GM23338 (cell line): Measurements from ENCODE around the gene ORAI1. TPM values are rescaled to one million over a fixed set of nuclear protein-coding genes. Genes with fewer than 3 reads are reported as not detected.
"Not testable (repeated sequence)": the region's sequence is repeated elsewhere in the genome, so short reads cannot be mapped to it uniquely, and the experiment has no call there.

Experiments used
- ATAC-seq: fragments of 200-7000 bp; cut with Tn5 transposase; 3 replicates; pipeline ENCODE4 v1.9.1; 2020
- DNase-seq: peaks from one replicate; pipeline ENCODE4 v3.0.0-alpha.2; 2015; ENCODE audit warnings: low spot score
- H2AFZ ChIP-seq: fragments of 200-600 bp; sonication (generic); 2 replicates; pipeline ENCODE4 v1.8.0; 2016; ENCODE audit warnings: antibody characterized with exemption, mild to moderate bottlenecking, moderate library complexity
- H3F3A ChIP-seq: fragments of 200-600 bp; sonication (generic); replicated peaks from 2 replicates; pipeline ENCODE4 v1.8.0; 2017; ENCODE audit warnings: antibody characterized with exemption, mixed run types, low read depth
- H3K27ac ChIP-seq: fragments of 200-600 bp; sonication (generic); 2 replicates; pipeline ENCODE4 v1.6.1; 2016; ENCODE audit warnings: low read depth
- H3K27me3 ChIP-seq: fragments of 200-600 bp; sonication (generic); 2 replicates; pipeline ENCODE4 v1.8.0; 2016; ENCODE audit warnings: mild to moderate bottlenecking, mixed run types, moderate library complexity; ENCODE audit not compliant: insufficient read depth
- H3K36me3 ChIP-seq: fragments of 200-600 bp; sonication (generic); 2 replicates; pipeline ENCODE4 v1.8.0; 2016; ENCODE audit warnings: mild to moderate bottlenecking; ENCODE audit not compliant: insufficient read depth
- H3K4me1 ChIP-seq: fragments of 200-600 bp; sonication (generic); 2 replicates; pipeline ENCODE4 v1.8.0; 2016; ENCODE audit warnings: mild to moderate bottlenecking, moderate library complexity; ENCODE audit not compliant: insufficient read depth
- H3K4me2 ChIP-seq: fragments of 200-600 bp; sonication (generic); 2 replicates; pipeline ENCODE4 v1.7.1; 2017; ENCODE audit warnings: mixed run types
- H3K4me3 ChIP-seq: fragments of 200-600 bp; sonication (generic); 2 replicates; pipeline ENCODE4 v1.6.1; 2016; ENCODE audit warnings: mixed run types
- H3K79me2 ChIP-seq: fragments of 200-600 bp; sonication (generic); replicated peaks from 2 replicates; pipeline ENCODE4 v1.8.0; 2017; ENCODE audit warnings: mild to moderate bottlenecking; ENCODE audit not compliant: insufficient read depth
- H3K9me2 ChIP-seq: fragments of 200-600 bp; sonication (generic); 2 replicates; pipeline ENCODE4 v1.8.0; 2017; ENCODE audit not compliant: insufficient read depth
- H4K20me1 ChIP-seq: fragments of 200-600 bp; sonication (generic); replicated peaks from 2 replicates; pipeline ENCODE4 v1.8.0; 2017; ENCODE audit warnings: mild to moderate bottlenecking; ENCODE audit not compliant: insufficient read depth
- H3K27ac Mint-ChIP-seq: 2 replicates; pipeline ENCODE4 v1.8.0; 2020; ENCODE audit warnings: inconsistent platforms, mild to moderate bottlenecking, moderate library complexity, mixed read lengths
- H3K27me3 Mint-ChIP-seq: 3 replicates; pipeline ENCODE4 v1.8.0; 2022; ENCODE audit warnings: low read depth, mild to moderate bottlenecking, moderate library complexity, mixed read lengths, inconsistent platforms; ENCODE audit not compliant: insufficient read depth, poor library complexity
- H3K36me3 Mint-ChIP-seq: 3 replicates; pipeline ENCODE4 v1.8.0; 2021; ENCODE audit warnings: low read depth, mild to moderate bottlenecking, inconsistent platforms, moderate library complexity, mixed read lengths
- H3K4me1 Mint-ChIP-seq: 3 replicates; pipeline ENCODE4 v1.8.0; 2020; ENCODE audit warnings: mild to moderate bottlenecking, inconsistent platforms, mixed read lengths
- H3K4me3 Mint-ChIP-seq: 3 replicates; pipeline ENCODE4 v1.8.0; 2021; ENCODE audit warnings: moderate library complexity, mild to moderate bottlenecking, inconsistent platforms, mixed read lengths
- H3K9me3 Mint-ChIP-seq: 3 replicates; pipeline ENCODE4 v1.8.0; 2020; ENCODE audit warnings: moderate library complexity, mild to moderate bottlenecking, inconsistent platforms, mixed read lengths
- CTCF ChIP-seq, 2 experiments: fragments of 200-600 bp in 1 of 2; sonication (generic) in 1 of 2; conservative IDR thresholded peaks; 2 replicates each; pipeline versions ENCODE4 v1.5.1 to v1.6.1; 2016 to 2017; ENCODE audit warnings: antibody characterized with exemption in 2 of 2, low read depth in 2 of 2, mild to moderate bottlenecking in 2 of 2, moderate library complexity in 1 of 2
- NANOG ChIP-seq: IDR thresholded peaks from 2 replicates; pipeline ENCODE4 v1.6.1; 2016; ENCODE audit warnings: antibody characterized with exemption, borderline replicate concordance
- POLR2AphosphoS5 ChIP-seq: IDR thresholded peaks from 2 replicates; pipeline ENCODE4 v1.6.1; 2016; ENCODE audit warnings: antibody characterized with exemption, low read depth
- ZNF114 ChIP-seq: fragments of 250-450 bp; sonication (Bioruptor Pico); IDR thresholded peaks from 2 replicates; pipeline ENCODE4 v1.5.0; 2020; ENCODE audit warnings: mild to moderate bottlenecking, moderate library complexity
- polyA plus RNA-seq: library from polyadenylated mRNA; unstranded; fragments of >200 nt; fragmentation: Nextera tagmentation; extraction: Ambion mirVana; gene quantifications from 2 replicates; pipeline ENCODE4 v1.2.1, GENCODE V29; 2016
- total RNA-seq: library from RNA; depleted of rRNA; stranded (reverse); fragments of >200 nt; shearing (Covaris generic); gene quantifications from 2 replicates; pipeline ENCODE4 v1.2.3, GENCODE V29; 2014
- TF ChIP-seq, protein P1 (sequence below): fragments of 250-450 bp; sonication (Bioruptor Pico); IDR thresholded peaks from 2 replicates; pipeline ENCODE4 v1.5.0; 2020; ENCODE audit warnings: mild to moderate bottlenecking, moderate library complexity

The ORAI1 gene
- total and polyA plus RNA-seq, 2 experiments from 2014 or later: 23.7 to 32.0 TPM

GRCh38 chr12:121666829-121667228 lies 40.5 kb downstream of the ORAI1 start:
- H3K9me3 Mint-ChIP-seq: not testable (repeated sequence)

GRCh38 chr12:121668750-121669520 lies 42.6 kb downstream of the ORAI1 start:
- no peak overlapping the region for H3K4me3 ChIP-seq
- peaks cover 12% of the 10 kb centered on the region; the same call in 1 of the 2 replicates for H3K4me1 ChIP-seq
- TF ChIP-seq, protein P1, sequence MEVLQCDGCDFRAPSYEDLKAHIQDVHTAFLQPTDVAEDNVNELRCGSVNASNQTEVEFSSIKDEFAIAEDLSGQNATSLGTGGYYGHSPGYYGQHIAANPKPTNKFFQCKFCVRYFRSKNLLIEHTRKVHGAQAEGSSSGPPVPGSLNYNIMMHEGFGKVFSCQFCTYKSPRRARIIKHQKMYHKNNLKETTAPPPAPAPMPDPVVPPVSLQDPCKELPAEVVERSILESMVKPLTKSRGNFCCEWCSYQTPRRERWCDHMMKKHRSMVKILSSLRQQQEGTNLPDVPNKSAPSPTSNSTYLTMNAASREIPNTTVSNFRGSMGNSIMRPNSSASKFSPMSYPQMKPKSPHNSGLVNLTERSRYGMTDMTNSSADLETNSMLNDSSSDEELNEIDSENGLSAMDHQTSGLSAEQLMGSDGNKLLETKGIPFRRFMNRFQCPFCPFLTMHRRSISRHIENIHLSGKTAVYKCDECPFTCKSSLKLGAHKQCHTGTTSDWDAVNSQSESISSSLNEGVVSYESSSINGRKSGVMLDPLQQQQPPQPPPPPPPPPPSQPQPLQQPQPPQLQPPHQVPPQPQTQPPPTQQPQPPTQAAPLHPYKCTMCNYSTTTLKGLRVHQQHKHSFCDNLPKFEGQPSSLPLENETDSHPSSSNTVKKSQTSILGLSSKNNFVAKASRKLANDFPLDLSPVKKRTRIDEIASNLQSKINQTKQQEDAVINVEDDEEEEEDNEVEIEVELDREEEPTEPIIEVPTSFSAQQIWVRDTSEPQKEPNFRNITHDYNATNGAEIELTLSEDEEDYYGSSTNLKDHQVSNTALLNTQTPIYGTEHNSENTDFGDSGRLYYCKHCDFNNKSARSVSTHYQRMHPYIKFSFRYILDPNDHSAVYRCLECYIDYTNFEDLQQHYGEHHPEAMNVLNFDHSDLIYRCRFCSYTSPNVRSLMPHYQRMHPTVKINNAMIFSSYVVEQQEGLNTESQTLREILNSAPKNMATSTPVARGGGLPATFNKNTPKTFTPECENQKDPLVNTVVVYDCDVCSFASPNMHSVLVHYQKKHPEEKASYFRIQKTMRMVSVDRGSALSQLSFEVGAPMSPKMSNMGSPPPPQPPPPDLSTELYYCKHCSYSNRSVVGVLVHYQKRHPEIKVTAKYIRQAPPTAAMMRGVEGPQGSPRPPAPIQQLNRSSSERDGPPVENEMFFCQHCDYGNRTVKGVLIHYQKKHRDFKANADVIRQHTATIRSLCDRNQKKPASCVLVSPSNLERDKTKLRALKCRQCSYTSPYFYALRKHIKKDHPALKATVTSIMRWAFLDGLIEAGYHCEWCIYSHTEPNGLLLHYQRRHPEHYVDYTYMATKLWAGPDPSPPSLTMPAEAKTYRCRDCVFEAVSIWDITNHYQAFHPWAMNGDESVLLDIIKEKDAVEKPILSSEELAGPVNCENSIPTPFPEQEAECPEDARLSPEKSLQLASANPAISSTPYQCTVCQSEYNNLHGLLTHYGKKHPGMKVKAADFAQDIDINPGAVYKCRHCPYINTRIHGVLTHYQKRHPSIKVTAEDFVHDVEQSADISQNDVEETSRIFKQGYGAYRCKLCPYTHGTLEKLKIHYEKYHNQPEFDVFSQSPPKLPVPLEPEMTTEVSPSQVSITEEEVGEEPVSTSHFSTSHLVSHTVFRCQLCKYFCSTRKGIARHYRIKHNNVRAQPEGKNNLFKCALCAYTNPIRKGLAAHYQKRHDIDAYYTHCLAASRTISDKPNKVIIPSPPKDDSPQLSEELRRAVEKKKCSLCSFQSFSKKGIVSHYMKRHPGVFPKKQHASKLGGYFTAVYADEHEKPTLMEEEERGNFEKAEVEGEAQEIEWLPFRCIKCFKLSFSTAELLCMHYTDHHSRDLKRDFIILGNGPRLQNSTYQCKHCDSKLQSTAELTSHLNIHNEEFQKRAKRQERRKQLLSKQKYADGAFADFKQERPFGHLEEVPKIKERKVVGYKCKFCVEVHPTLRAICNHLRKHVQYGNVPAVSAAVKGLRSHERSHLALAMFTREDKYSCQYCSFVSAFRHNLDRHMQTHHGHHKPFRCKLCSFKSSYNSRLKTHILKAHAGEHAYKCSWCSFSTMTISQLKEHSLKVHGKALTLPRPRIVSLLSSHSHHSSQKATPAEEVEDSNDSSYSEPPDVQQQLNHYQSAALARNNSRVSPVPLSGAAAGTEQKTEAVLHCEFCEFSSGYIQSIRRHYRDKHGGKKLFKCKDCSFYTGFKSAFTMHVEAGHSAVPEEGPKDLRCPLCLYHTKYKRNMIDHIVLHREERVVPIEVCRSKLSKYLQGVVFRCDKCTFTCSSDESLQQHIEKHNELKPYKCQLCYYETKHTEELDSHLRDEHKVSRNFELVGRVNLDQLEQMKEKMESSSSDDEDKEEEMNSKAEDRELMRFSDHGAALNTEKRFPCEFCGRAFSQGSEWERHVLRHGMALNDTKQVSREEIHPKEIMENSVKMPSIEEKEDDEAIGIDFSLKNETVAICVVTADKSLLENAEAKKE (CRISPR knock-in tag): no peak
- no peak for TF ChIP-seq ZNF114 (CRISPR knock-in tag)
- peak; percentile 70 to 72 for TF ChIP-seq CTCF (conservative IDR thresholded peaks at IDR 0.05; ENCODE audit: low read depth in 2 of 2)
- TF ChIP-seq NANOG: no peak
- no peak for TF ChIP-seq POLR2AphosphoS5
- H3K36me3 ChIP-seq: no peaks in the 10 kb centered on the region
- Mint-ChIP-seq H3K27ac (no peak overlapping the region), H3K27me3 (peaks cover 15% of the 10 kb centered on the region), H3K36me3 (peaks cover 3% of the 10 kb centered on the region), H3K4me1 (peaks cover 28% of the 10 kb centered on the region), H3K4me3 (no peak overlapping the region; the same call in 2 of the 3 replicates), H3K9me3 (no peaks in the 10 kb centered on the region)
- no peaks in the 10 kb centered on the region for H3K27me3 ChIP-seq
- H3K4me2 ChIP-seq: no peak overlapping the region
- ATAC-seq (peak; percentile 39), DNase-seq (peak; percentile 92)
- peak overlapping the region; percentile 52; the same call in 1 of the 2 replicates for H3K27ac ChIP-seq
- peaks cover 10% of the 10 kb centered on the region; the same call in 1 of the 2 replicates for H3F3A ChIP-seq
- H2AFZ ChIP-seq: no peak overlapping the region
- 0 out of 2 replicates have a peak, but pooled peaks cover 10% of the 10 kb centered on the region for H3K79me2 ChIP-seq
- no peaks in the 10 kb centered on the region for H4K20me1 ChIP-seq
- H3K9me2 ChIP-seq: no peaks in the 10 kb centered on the region

More at GRCh38 chr12:121666829-121667228, 40.5 kb downstream of the ORAI1 start:
- H3K36me3 Mint-ChIP-seq, H3K27ac Mint-ChIP-seq, H3K79me2 ChIP-seq, H3K27me3 ChIP-seq, H3K9me2 ChIP-seq, H3F3A ChIP-seq, DNase-seq, H2AFZ ChIP-seq, H3K4me1 ChIP-seq, H3K27ac ChIP-seq, H3K4me2 ChIP-seq, ATAC-seq, H3K4me3 ChIP-seq, H3K27me3 Mint-ChIP-seq, H4K20me1 ChIP-seq, H3K36me3 ChIP-seq, H3K4me3 Mint-ChIP-seq: not testable (repeated sequence)
- peaks cover 24% of the 10 kb centered on the region for H3K4me1 Mint-ChIP-seq
